ENCODE measurements around the gene CERS4. TPM values are rescaled to one million over a fixed set of nuclear protein-coding genes. Genes with fewer than 3 reads are reported as not detected.
"Not testable (repeated sequence)": the region's sequence is repeated elsewhere in the genome, so short reads cannot be mapped to it uniquely, and the experiment has no call there.

CERS4 gene
- total and polyA plus RNA-seq, 2 donors (not counting 1 experiment from before 2014, with no cell fraction given) = 104 to 125 TPM

DNA sequence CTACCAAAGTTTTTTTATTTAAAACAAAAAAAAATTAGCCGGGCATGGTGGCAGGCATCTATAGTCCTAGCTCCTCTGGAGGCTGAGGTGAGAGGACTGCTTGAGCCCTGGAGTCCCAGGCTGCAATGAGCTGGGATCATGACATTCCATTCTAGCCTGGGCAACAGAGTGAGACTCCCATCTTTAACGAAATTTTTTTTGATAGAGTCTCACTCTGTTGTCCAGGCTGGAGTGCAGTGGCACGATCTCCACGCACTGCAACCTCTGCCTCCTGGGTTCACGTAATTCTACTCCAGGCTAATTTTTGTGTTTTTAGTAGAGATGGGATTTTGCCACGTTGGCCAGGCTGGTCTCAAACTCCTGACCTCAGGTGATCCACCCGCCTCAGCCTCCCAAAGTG lies 1.8 kb upstream of the CERS4 start:
- H3K4me2 ChIP-seq (replicated peaks; ENCODE audit: low read depth, low read length, poor library complexity, severe bottlenecking); H3K27me3 ChIP-seq (replicated peaks in 1 of 4; ENCODE audit: control extremely low read depth in 1 of 4, control insufficient read depth in 3 of 4, insufficient read depth in 4 of 4, low read length in 3 of 4); H3K27ac Mint-ChIP-seq; H2AFZ ChIP-seq (ENCODE audit: insufficient read depth, low read depth, low read length, poor library complexity, severe bottlenecking); H3K9me3 ChIP-seq (ENCODE audit: control extremely low read depth in 1 of 3, control insufficient read depth in 2 of 3, insufficient read depth in 1 of 3, low read length in 2 of 3); H3K9ac ChIP-seq (ENCODE audit: low read length); H3K27ac ChIP-seq (ENCODE audit: low read length in 2 of 2); H3K4me3 Mint-ChIP-seq; H3K36me3 ChIP-seq (replicated peaks in 1 of 2; ENCODE audit: control extremely low read depth in 1 of 2, control insufficient read depth in 1 of 2, extremely low read depth in 1 of 2, insufficient read depth in 2 of 2, low read length in 1 of 2); H3K27me3 Mint-ChIP-seq; ATAC-seq (ENCODE audit: low read depth); H3K4me3 ChIP-seq (ENCODE audit: control extremely low read depth in 1 of 5, extremely low read depth in 1 of 5, insufficient read depth in 1 of 5, low read depth in 2 of 5, low read length in 4 of 5); DNase-seq; H3K9me3 Mint-ChIP-seq (ENCODE audit: insufficient read depth); intact Hi-C loops (cut with micrococcal nuclease): not testable (repeated sequence)
- H3K4me1 Mint-ChIP-seq = peaks cover 32% of the 10 kb centered on the region
- H3K4me1 ChIP-seq (ENCODE audit: control insufficient read depth in 2 of 2, insufficient read depth in 2 of 2, low read length in 2 of 2) = peaks cover 26 to 34% of the 10 kb centered on the region in 2 donors
- H4K20me1 ChIP-seq (ENCODE audit: control insufficient read depth, insufficient read depth, low read length, poor library complexity, severe bottlenecking) = peaks cover 25% of the 10 kb centered on the region
- ChIA-PET POLR2A (interaction anchor here (6.5 kb wide), 1 partner anchor 13 kb away, joined by 71 read pairs; no protein-coding TSS in a partner anchor), CTCF (interaction anchor here (0.7 to 0.8 kb wide), 2 partner anchors 49 to 94 kb away, joined by 3 to 4 read pairs; no protein-coding TSS in a partner anchor)
- WGBS (ENCODE audit: insufficient coverage) = 100% methylated on average over 3 of the region's 7 CpGs
- H3K79me2 ChIP-seq (ENCODE audit: control insufficient read depth, insufficient read depth, low read length) = peaks cover 29% of the 10 kb centered on the region

GRCh38 chr19:8208119-8208921 lies 850 bp upstream of the CERS4 start:
- Histone ChIP-seq H3K4me1 (ENCODE audit: control insufficient read depth in 2 of 2, insufficient read depth in 2 of 2, low read length in 2 of 2) (peaks cover 26 to 34% of the 10 kb centered on the region in 2 donors), H3K9me3 (ENCODE audit: control extremely low read depth in 1 of 3, control insufficient read depth in 2 of 3, insufficient read depth in 1 of 3, low read length in 2 of 3) (no peaks in the 10 kb centered on the region), H3K27me3 (replicated peaks in 1 of 4; ENCODE audit: control extremely low read depth in 1 of 4, control insufficient read depth in 3 of 4, insufficient read depth in 4 of 4, low read length in 3 of 4) (no peaks in the 10 kb centered on the region), H3K4me3 (ENCODE audit: control extremely low read depth in 1 of 5, extremely low read depth in 1 of 5, insufficient read depth in 1 of 5, low read depth in 2 of 5, low read length in 4 of 5) (peak overlapping the region in 4 of 5 experiments; percentile 28 to 95 (median 88)), H3K9ac (ENCODE audit: low read length) (peak overlapping the region; percentile 67), H3K27ac (ENCODE audit: low read length in 2 of 2) (peak overlapping the region in 1 of 2 donors; percentile 66), H3K79me2 (ENCODE audit: control insufficient read depth, insufficient read depth, low read length) (peaks cover 39% of the 10 kb centered on the region), H3K36me3 (replicated peaks in 1 of 2; ENCODE audit: control extremely low read depth in 1 of 2, control insufficient read depth in 1 of 2, extremely low read depth in 1 of 2, insufficient read depth in 2 of 2, low read length in 1 of 2) (peaks cover 0 to 5% of the 10 kb centered on the region in 2 experiments), H3K4me2 (replicated peaks; ENCODE audit: low read depth, low read length, poor library complexity, severe bottlenecking) (peak overlapping the region; percentile 95), H2AFZ (ENCODE audit: insufficient read depth, low read depth, low read length, poor library complexity, severe bottlenecking) (peak overlapping the region; percentile 96), H4K20me1 (ENCODE audit: control insufficient read depth, insufficient read depth, low read length, poor library complexity, severe bottlenecking) (peaks cover 26% of the 10 kb centered on the region)
- Mint-ChIP-seq H3K27me3 (no peaks in the 10 kb centered on the region), H3K27ac (peak overlapping the region; percentile 85), H3K4me1 (peaks cover 37% of the 10 kb centered on the region), H3K4me3 (peak overlapping the region; percentile 87), H3K9me3 (ENCODE audit: insufficient read depth) (no peaks in the 10 kb centered on the region)
- TF ChIP-seq EZH2 (IDR thresholded peaks at IDR 0.05; ENCODE audit: borderline replicate concordance, insufficient read depth, low read depth, low read length, poor library complexity, severe bottlenecking) = no peak
- TF ChIP-seq, protein P1, sequence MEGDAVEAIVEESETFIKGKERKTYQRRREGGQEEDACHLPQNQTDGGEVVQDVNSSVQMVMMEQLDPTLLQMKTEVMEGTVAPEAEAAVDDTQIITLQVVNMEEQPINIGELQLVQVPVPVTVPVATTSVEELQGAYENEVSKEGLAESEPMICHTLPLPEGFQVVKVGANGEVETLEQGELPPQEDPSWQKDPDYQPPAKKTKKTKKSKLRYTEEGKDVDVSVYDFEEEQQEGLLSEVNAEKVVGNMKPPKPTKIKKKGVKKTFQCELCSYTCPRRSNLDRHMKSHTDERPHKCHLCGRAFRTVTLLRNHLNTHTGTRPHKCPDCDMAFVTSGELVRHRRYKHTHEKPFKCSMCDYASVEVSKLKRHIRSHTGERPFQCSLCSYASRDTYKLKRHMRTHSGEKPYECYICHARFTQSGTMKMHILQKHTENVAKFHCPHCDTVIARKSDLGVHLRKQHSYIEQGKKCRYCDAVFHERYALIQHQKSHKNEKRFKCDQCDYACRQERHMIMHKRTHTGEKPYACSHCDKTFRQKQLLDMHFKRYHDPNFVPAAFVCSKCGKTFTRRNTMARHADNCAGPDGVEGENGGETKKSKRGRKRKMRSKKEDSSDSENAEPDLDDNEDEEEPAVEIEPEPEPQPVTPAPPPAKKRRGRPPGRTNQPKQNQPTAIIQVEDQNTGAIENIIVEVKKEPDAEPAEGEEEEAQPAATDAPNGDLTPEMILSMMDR (IDR thresholded peaks at IDR 0.05) = no peak
- CTCF ChIA-PET = interaction anchor here (0.7 to 0.8 kb wide), 2 partner anchors 50 to 93 kb away, joined by 3 to 4 read pairs; no protein-coding TSS in a partner anchor
- intact Hi-C loops (cut with micrococcal nuclease) = no loop called here
- POLR2A ChIA-PET = interaction anchor here (0.6 to 6.5 kb wide), 4 partner anchors 14 to 63 kb away, joined by 4 to 71 read pairs (median 6); no protein-coding TSS in a partner anchor
- 54% methylated on average over 30 of the region's 35 CpGs for WGBS (ENCODE audit: insufficient coverage)
- DNase-seq (peak; percentile 22), ATAC-seq (ENCODE audit: low read depth) (peak; percentile 1)
